Loucy (cell line): ENCODE results near the gene NR3C2.

Experiments used
- H2AFZ ChIP-seq: fragments of 200-600 bp; sonication (generic); 2 replicates; pipeline ENCODE4 v1.6.0; 2016; ENCODE audit warnings: antibody characterized with exemption, mild to moderate bottlenecking, low read length, moderate library complexity
- H3F3A ChIP-seq: fragments of 200-600 bp; 2 replicates; pipeline ENCODE4 v1.6.0; 2016; ENCODE audit warnings: antibody characterized with exemption, low read depth, mild to moderate bottlenecking
- H3K27me3 ChIP-seq: fragments of 200-600 bp; sonication (generic); 2 replicates; pipeline ENCODE4 v1.6.1; 2014; ENCODE audit warnings: low read length, mild to moderate bottlenecking; ENCODE audit not compliant: insufficient read depth, poor library complexity, severe bottlenecking
- H3K36me3 ChIP-seq: fragments of 200-600 bp; sonication (generic); 2 replicates; pipeline ENCODE4 v1.6.1; 2016; ENCODE audit warnings: low read length; ENCODE audit not compliant: insufficient read depth
- H3K4me1 ChIP-seq: fragments of 200-600 bp; sonication (generic); 2 replicates; pipeline ENCODE4 v1.5.1; 2014; ENCODE audit warnings: low read length, mild to moderate bottlenecking; ENCODE audit not compliant: insufficient read depth, poor library complexity, severe bottlenecking
- H3K4me2 ChIP-seq: fragments of 200-600 bp; sonication (generic); 2 replicates; pipeline ENCODE4 v1.6.0; 2014; ENCODE audit warnings: antibody characterized with exemption, low read length, low read depth, mild to moderate bottlenecking; ENCODE audit not compliant: poor library complexity, severe bottlenecking
- H3K4me3 ChIP-seq: fragments of 200-600 bp; sonication (generic); 2 replicates; pipeline ENCODE4 v1.5.1; 2014; ENCODE audit warnings: low read length, mild to moderate bottlenecking, mixed read lengths; ENCODE audit not compliant: poor library complexity, severe bottlenecking
- H3K79me2 ChIP-seq: fragments of 200-600 bp; sonication (generic); 2 replicates; pipeline ENCODE4 v1.6.1; 2014; ENCODE audit warnings: low read length; ENCODE audit not compliant: insufficient read depth
- H3K9ac ChIP-seq: fragments of 200-600 bp; sonication (generic); 2 replicates; pipeline ENCODE4 v1.6.0; 2014; ENCODE audit warnings: mild to moderate bottlenecking, low read depth, low read length, moderate library complexity; ENCODE audit not compliant: poor library complexity, severe bottlenecking
- H3K9me2 ChIP-seq: fragments of 200-600 bp; sonication (generic); replicated peaks from 2 replicates; pipeline ENCODE4 v1.6.1; 2016; ENCODE audit warnings: low read depth, low read length, mixed read lengths
- H3K9me3 ChIP-seq: fragments of 200-600 bp; sonication (generic); 2 replicates; pipeline ENCODE4 v1.6.1; 2014; ENCODE audit warnings: mild to moderate bottlenecking, antibody characterized with exemption, low read length, low read depth; ENCODE audit not compliant: insufficient read depth
- H4K20me1 ChIP-seq: fragments of 200-600 bp; sonication (generic); 2 replicates; pipeline ENCODE4 v1.6.0; 2014; ENCODE audit warnings: antibody characterized with exemption, low read length, mild to moderate bottlenecking; ENCODE audit not compliant: insufficient read depth, poor library complexity, severe bottlenecking
- EZH2phosphoT487 ChIP-seq: fragments of 200-600 bp; IDR thresholded peaks from 2 replicates; pipeline ENCODE4 v1.6.1; 2018; ENCODE audit warnings: antibody characterized with exemption, mild to moderate bottlenecking, moderate library complexity, borderline replicate concordance
- TF ChIP-seq, protein P1 (sequence below): fragments of 200-600 bp; sonication (generic); conservative IDR thresholded peaks from 2 replicates; pipeline ENCODE4 v1.5.1; 2014; ENCODE audit warnings: mild to moderate bottlenecking, antibody characterized with exemption, low read length

The NR3C2 gene

DNA sequence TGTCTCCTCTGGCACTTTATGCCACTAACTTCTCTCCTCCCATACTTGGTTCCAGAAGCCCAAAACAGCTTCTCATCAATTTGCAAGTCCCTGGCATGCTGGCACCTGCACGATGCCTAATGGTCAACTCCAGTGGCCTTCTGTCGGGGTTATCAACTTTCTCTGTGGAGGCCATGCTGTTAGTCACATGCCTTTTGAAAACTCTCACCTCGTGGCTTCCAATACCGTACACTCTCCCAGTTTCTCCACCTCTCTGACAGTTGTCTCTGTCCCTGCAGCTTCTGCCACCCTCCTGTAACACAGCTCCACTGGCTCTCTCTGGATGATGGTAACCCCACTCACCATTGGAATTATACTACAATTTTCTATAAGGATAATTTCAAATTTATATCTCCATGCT is 324.0 kb downstream of the NR3C2 start:
- H3K4me2 ChIP-seq = no peak overlapping the region
- no peaks in the 10 kb centered on the region for H3K79me2 ChIP-seq
- no peaks in the 10 kb centered on the region for H3K4me1 ChIP-seq
- no peak overlapping the region for H2AFZ ChIP-seq
- H3K9me2 ChIP-seq = no peaks in the 10 kb centered on the region
- H3K9ac ChIP-seq = no peak overlapping the region
- no peaks in the 10 kb centered on the region for H3F3A ChIP-seq
- no peak overlapping the region for H3K4me3 ChIP-seq
- no peaks in the 10 kb centered on the region for H4K20me1 ChIP-seq
- no peaks in the 10 kb centered on the region for H3K36me3 ChIP-seq
- no peaks in the 10 kb centered on the region for H3K27me3 ChIP-seq
- TF ChIP-seq EZH2phosphoT487 = no peak
- TF ChIP-seq, protein P1, sequence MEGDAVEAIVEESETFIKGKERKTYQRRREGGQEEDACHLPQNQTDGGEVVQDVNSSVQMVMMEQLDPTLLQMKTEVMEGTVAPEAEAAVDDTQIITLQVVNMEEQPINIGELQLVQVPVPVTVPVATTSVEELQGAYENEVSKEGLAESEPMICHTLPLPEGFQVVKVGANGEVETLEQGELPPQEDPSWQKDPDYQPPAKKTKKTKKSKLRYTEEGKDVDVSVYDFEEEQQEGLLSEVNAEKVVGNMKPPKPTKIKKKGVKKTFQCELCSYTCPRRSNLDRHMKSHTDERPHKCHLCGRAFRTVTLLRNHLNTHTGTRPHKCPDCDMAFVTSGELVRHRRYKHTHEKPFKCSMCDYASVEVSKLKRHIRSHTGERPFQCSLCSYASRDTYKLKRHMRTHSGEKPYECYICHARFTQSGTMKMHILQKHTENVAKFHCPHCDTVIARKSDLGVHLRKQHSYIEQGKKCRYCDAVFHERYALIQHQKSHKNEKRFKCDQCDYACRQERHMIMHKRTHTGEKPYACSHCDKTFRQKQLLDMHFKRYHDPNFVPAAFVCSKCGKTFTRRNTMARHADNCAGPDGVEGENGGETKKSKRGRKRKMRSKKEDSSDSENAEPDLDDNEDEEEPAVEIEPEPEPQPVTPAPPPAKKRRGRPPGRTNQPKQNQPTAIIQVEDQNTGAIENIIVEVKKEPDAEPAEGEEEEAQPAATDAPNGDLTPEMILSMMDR = no peak
- H3K9me3 ChIP-seq = no peaks in the 10 kb centered on the region

DNA sequence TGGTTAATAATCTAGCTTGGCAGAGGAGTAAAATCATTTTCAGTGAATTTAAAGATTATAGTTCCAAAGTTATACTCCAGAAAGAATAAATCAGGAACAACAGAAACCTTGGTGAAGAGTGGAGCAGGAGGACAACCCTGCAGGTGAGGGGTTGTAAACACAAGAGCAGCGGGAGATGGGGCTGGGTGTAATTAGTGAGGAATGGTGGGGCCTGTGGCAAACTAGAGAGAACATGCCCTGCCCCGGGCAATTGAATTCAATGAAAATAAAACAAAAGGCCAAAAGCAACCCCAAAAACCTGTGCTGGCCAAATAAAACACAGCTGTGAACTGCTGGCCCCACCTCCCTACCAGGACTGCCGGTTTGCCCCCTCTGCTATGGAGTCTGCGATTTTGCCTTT is 325.2 kb downstream of the NR3C2 start:
- no peak overlapping the region for H3K9ac ChIP-seq
- no peaks in the 10 kb centered on the region for H3F3A ChIP-seq
- H3K9me3 ChIP-seq = no peaks in the 10 kb centered on the region
- no peaks in the 10 kb centered on the region for H3K79me2 ChIP-seq
- peaks cover 4% of the 10 kb centered on the region for H3K4me1 ChIP-seq
- H3K9me2 ChIP-seq = no peaks in the 10 kb centered on the region
- no peak for TF ChIP-seq EZH2phosphoT487
- TF ChIP-seq, protein P1 = no peak
- no peak overlapping the region for H2AFZ ChIP-seq
- no peak overlapping the region for H3K4me2 ChIP-seq
- no peaks in the 10 kb centered on the region for H4K20me1 ChIP-seq
- H3K36me3 ChIP-seq = no peaks in the 10 kb centered on the region
- no peak overlapping the region for H3K4me3 ChIP-seq
- H3K27me3 ChIP-seq = no peaks in the 10 kb centered on the region

DNA sequence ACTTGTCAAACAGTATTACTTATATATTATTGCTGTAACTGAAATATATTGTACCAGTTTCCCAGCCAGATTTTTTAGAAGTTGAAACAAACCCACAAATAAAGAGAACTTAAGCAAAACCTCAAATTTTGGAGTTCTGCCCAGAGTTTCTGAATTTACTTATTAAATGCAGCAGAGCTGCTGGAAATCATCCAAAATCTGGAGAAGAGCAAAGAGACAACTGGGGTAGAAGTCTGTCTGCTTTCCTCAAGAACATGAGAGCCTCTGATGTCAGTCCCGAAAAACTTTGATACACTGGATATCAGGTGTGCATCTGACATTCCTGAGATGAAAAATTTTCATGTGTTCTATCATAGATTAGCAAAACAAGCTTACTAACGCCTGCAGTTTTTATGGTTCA is 325.9 kb downstream of the NR3C2 start:
- Histone ChIP-seq H3K36me3 (no peaks in the 10 kb centered on the region), H3K4me3 (no peak overlapping the region), H3K4me2 (no peak overlapping the region), H3K4me1 (peaks cover 6% of the 10 kb centered on the region), H3K9me3 (no peaks in the 10 kb centered on the region), H4K20me1 (no peaks in the 10 kb centered on the region), H3F3A (no peaks in the 10 kb centered on the region), H3K9me2 (no peaks in the 10 kb centered on the region), H3K27me3 (no peaks in the 10 kb centered on the region), H3K9ac (no peak overlapping the region), H3K79me2 (no peaks in the 10 kb centered on the region), H2AFZ (no peak overlapping the region)
- TF ChIP-seq, protein P1 = no peak
- TF ChIP-seq EZH2phosphoT487 = no peak
